Neural cell (in vitro differentiated cells): ENCODE data around the gene CLIC3. TPM values are rescaled to one million over a fixed set of nuclear protein-coding genes. Genes with fewer than 3 reads are reported as not detected.

Experiments used
- H2AFZ ChIP-seq: fragments of 200-600, 300-800 bp; sonication (generic), shearing (Covaris generic); 2 replicates; pipeline ENCODE4 v1.6.0; 2014; ENCODE audit warnings: low read depth, mild to moderate bottlenecking, antibody characterized with exemption, low read length, moderate library complexity
- H3F3A ChIP-seq: fragments of 200-600 bp; shearing (Covaris generic); 2 replicates; pipeline ENCODE4 v1.6.1; 2016; ENCODE audit warnings: mild to moderate bottlenecking, moderate library complexity, mixed read lengths, antibody characterized with exemption, low read length; ENCODE audit not compliant: insufficient read depth, poor library complexity, severe bottlenecking
- H3K27ac ChIP-seq: fragments of 200-600, 300-800 bp; sonication (generic), shearing (Covaris generic); 2 replicates; pipeline ENCODE4 v1.5.1; 2014; ENCODE audit warnings: mild to moderate bottlenecking, low read length, moderate library complexity
- H3K27me3 ChIP-seq: fragments of 300-800, 200-600 bp; sonication (generic), shearing (Covaris generic); 2 replicates; pipeline ENCODE4 v1.6.0; 2014; ENCODE audit warnings: mild to moderate bottlenecking, low read depth, low read length, moderate library complexity; ENCODE audit not compliant: insufficient read depth
- H3K36me3 ChIP-seq: fragments of 300-800, 200-600 bp; sonication (generic), shearing (Covaris generic); 2 replicates; pipeline ENCODE4 v1.5.1; 2014; ENCODE audit warnings: mild to moderate bottlenecking, antibody characterized with exemption, low read length, moderate library complexity; ENCODE audit not compliant: insufficient read depth
- H3K4me2 ChIP-seq: fragments of 300-800, 200-600 bp; sonication (generic), shearing (Covaris generic); 2 replicates; pipeline ENCODE4 v1.6.0; 2014; ENCODE audit warnings: mild to moderate bottlenecking, low read length
- H3K4me3 ChIP-seq: fragments of 300-800, 200-600 bp; sonication (generic), shearing (Covaris generic); 2 replicates; pipeline ENCODE4 v1.5.1; 2014; ENCODE audit warnings: mild to moderate bottlenecking, low read length, moderate library complexity
- H3K79me2 ChIP-seq: fragments of 200-600 bp; shearing (Covaris generic); replicated peaks from 2 replicates; pipeline ENCODE4 v1.6.0; 2014; ENCODE audit warnings: mild to moderate bottlenecking, low read length, moderate library complexity; ENCODE audit not compliant: insufficient read depth
- H3K9ac ChIP-seq: fragments of 300-800, 200-600 bp; sonication (generic), shearing (Covaris generic); 2 replicates; pipeline ENCODE4 v1.6.1; 2016; ENCODE audit warnings: mild to moderate bottlenecking, low read length, mixed read lengths
- H3K9me2 ChIP-seq: fragments of 200-600 bp; shearing (Covaris generic); 2 replicates; pipeline ENCODE4 v1.6.1; 2016; ENCODE audit warnings: mild to moderate bottlenecking, low read length, mixed read lengths; ENCODE audit not compliant: insufficient read depth
- H3K9me3 ChIP-seq: fragments of 200-600, 300-800 bp; sonication (generic), shearing (Covaris generic); 2 replicates; pipeline ENCODE4 v1.6.1; 2016; ENCODE audit warnings: mild to moderate bottlenecking, mixed run types, low read length, moderate library complexity, mixed read lengths
- H4K20me1 ChIP-seq: fragments of 200-600 bp; shearing (Covaris generic); 2 replicates; pipeline ENCODE4 v1.6.1; 2016; ENCODE audit warnings: mild to moderate bottlenecking, mixed run types; ENCODE audit not compliant: insufficient read depth
- CTCF ChIP-seq: fragments of 450-650 bp; IDR thresholded peaks from 2 replicates; pipeline ENCODE4 v1.5.1; 2014; ENCODE audit warnings: antibody characterized with exemption, mild to moderate bottlenecking, moderate library complexity; ENCODE audit not compliant: poor library complexity, severe bottlenecking
- EP300 ChIP-seq: fragments of 450-650 bp; conservative IDR thresholded peaks from 2 replicates; pipeline ENCODE4 v1.6.1; 2014; ENCODE audit warnings: antibody characterized with exemption, mild to moderate bottlenecking, moderate library complexity; ENCODE audit not compliant: poor library complexity, severe bottlenecking
- EZH2 ChIP-seq: fragments of 200-600, 300-800 bp; shearing (Covaris generic), sonication (generic); IDR thresholded peaks from 2 replicates; pipeline ENCODE4 v1.6.1; 2014; ENCODE audit warnings: antibody characterized with exemption, low read length, borderline replicate concordance, mild to moderate bottlenecking; ENCODE audit not compliant: insufficient read depth, poor library complexity, severe bottlenecking
- MXI1 ChIP-seq: fragments of 450-650 bp; conservative IDR thresholded peaks from 2 replicates; pipeline ENCODE4 v1.6.1; 2014; ENCODE audit warnings: antibody characterized with exemption, mild to moderate bottlenecking; ENCODE audit not compliant: poor library complexity, severe bottlenecking
- POLR2AphosphoS5 ChIP-seq: IDR thresholded peaks from 2 replicates; pipeline ENCODE4 v1.6.1; 2012
- RAD21 ChIP-seq: fragments of 450-650 bp; conservative IDR thresholded peaks from 2 replicates; pipeline ENCODE4 v1.6.1; 2014; ENCODE audit warnings: antibody characterized with exemption, mild to moderate bottlenecking, moderate library complexity
- REST ChIP-seq: IDR thresholded peaks from 2 replicates; pipeline ENCODE4 v1.6.1; 2012; ENCODE audit warnings: borderline replicate concordance
- SMC3 ChIP-seq: fragments of 450-650 bp; conservative IDR thresholded peaks from 2 replicates; pipeline ENCODE4 v1.6.1; 2014; ENCODE audit warnings: antibody characterized with exemption, mild to moderate bottlenecking, moderate library complexity; ENCODE audit not compliant: poor library complexity
- TAF1 ChIP-seq: IDR thresholded peaks from 2 replicates; pipeline ENCODE4 v1.6.1; 2012; ENCODE audit warnings: low read depth
- polyA plus RNA-seq: library from polyadenylated mRNA; depleted of rRNA; stranded (reverse); fragments of >200 nt; gene quantifications from 2 replicates; pipeline ENCODE4 v1.2.3, GENCODE V29; 2014

CLIC3 gene
- polyA plus RNA-seq, 1 donor from 2014 or later, result not detected

GRCh38 chr9:136945333-136946227 lies 50.8 kb downstream of the CLIC3 start:
- no peak overlapping the region for H3K9ac ChIP-seq
- H3K27me3 ChIP-seq, result no peaks in the 10 kb centered on the region
- H3K4me2 ChIP-seq, result no peak overlapping the region
- no peak overlapping the region for H2AFZ ChIP-seq
- no peak overlapping the region for H3K4me3 ChIP-seq
- no peaks in the 10 kb centered on the region for H3F3A ChIP-seq
- peaks cover 4% of the 10 kb centered on the region for H3K36me3 ChIP-seq
- H3K9me2 ChIP-seq, result no peaks in the 10 kb centered on the region
- H3K79me2 ChIP-seq, result peaks cover 8% of the 10 kb centered on the region
- TF ChIP-seq EZH2 (no peak), RAD21 (no peak), SMC3 (no peak), MXI1 (no peak), EP300 (no peak), TAF1 (no peak), CTCF (no peak), REST (no peak), POLR2AphosphoS5 (no peak)
- no peaks in the 10 kb centered on the region for H3K9me3 ChIP-seq
- H4K20me1 ChIP-seq, result no peaks in the 10 kb centered on the region
- H3K27ac ChIP-seq, result no peak overlapping the region

Other genes with a start within 250 kb of the CLIC3 start
- gene LCN6, start 248.0 kb downstream of the CLIC3 start, polyA plus RNA-seq, result not detected in 2 replicates
- gene LCN8, start 238.3 kb downstream of the CLIC3 start, polyA plus RNA-seq, result not detected in 2 replicates
- gene LCN15, start 232.1 kb downstream of the CLIC3 start, polyA plus RNA-seq, result not detected in 2 replicates
- 30.1 and 33.1 TPM in 2 replicates for gene TMEM141, start 205.2 kb downstream of the CLIC3 start, polyA plus RNA-seq
- gene CCDC183, start 200.2 kb downstream of the CLIC3 start, polyA plus RNA-seq, result 5.5 and 8.8 TPM in 2 replicates
- 46.4 and 58.8 TPM in 2 replicates for gene RABL6, start 188.6 kb downstream of the CLIC3 start, polyA plus RNA-seq
- 1.5 TPM in 2 replicates for gene AJM1, start 154.1 kb downstream of the CLIC3 start, polyA plus RNA-seq
- gene PHPT1, start 147.2 kb downstream of the CLIC3 start, polyA plus RNA-seq, result 279 and 293 TPM in 2 replicates
- gene MAMDC4, start 144.2 kb downstream of the CLIC3 start, polyA plus RNA-seq, result 13.1 and 23.6 TPM in 2 replicates
- 613 and 677 TPM in 2 replicates for gene EDF1, start 130.3 kb downstream of the CLIC3 start, polyA plus RNA-seq
- 14.6 and 21.5 TPM in 2 replicates for gene TRAF2, start 110.1 kb downstream of the CLIC3 start, polyA plus RNA-seq
- gene FBXW5, start 51.8 kb downstream of the CLIC3 start, polyA plus RNA-seq, result 138 and 148 TPM in 2 replicates
- not detected in 2 replicates for gene C8G, start 51.3 kb downstream of the CLIC3 start, polyA plus RNA-seq
- gene LCN12, start 44.3 kb downstream of the CLIC3 start, polyA plus RNA-seq, result 2.9 TPM in 1 of 2 replicates, not detected in the other
- 2.0 TPM in 1 of 2 replicates, not detected in the other for gene PTGDS, start 19.1 kb downstream of the CLIC3 start, polyA plus RNA-seq
- 0.76 TPM in 1 of 2 replicates, not detected in the other for gene LCNL1, start 13.6 kb downstream of the CLIC3 start, polyA plus RNA-seq
- gene PAXX, start 4.1 kb downstream of the CLIC3 start, polyA plus RNA-seq, result 276 and 346 TPM in 2 replicates
- 30.6 and 52.0 TPM in 2 replicates for gene ABCA2, start 31.7 kb upstream of the CLIC3 start, polyA plus RNA-seq
- gene FUT7, start 35.5 kb upstream of the CLIC3 start, polyA plus RNA-seq, result 0.56 and 0.69 TPM in 2 replicates
- 161 and 162 TPM in 2 replicates for gene NPDC1, start 49.6 kb upstream of the CLIC3 start, polyA plus RNA-seq
- not detected in 2 replicates for gene ENTPD2, start 57.5 kb upstream of the CLIC3 start, polyA plus RNA-seq
- 0.22 and 0.96 TPM in 2 replicates for gene SAPCD2, start 74.0 kb upstream of the CLIC3 start, polyA plus RNA-seq
- 0.21 and 0.36 TPM in 2 replicates for gene UAP1L1, start 80.9 kb upstream of the CLIC3 start, polyA plus RNA-seq
- 72.0 and 90.9 TPM in 2 replicates for gene MAN1B1, start 90.4 kb upstream of the CLIC3 start, polyA plus RNA-seq
- gene DPP7, start 118.2 kb upstream of the CLIC3 start, polyA plus RNA-seq, result 23.3 and 43.3 TPM in 2 replicates
- 0.58 and 0.68 TPM in 2 replicates for gene GRIN1, start 142.6 kb upstream of the CLIC3 start, polyA plus RNA-seq
- gene LRRC26, start 173.5 kb upstream of the CLIC3 start, polyA plus RNA-seq, result 2.2 and 3.2 TPM in 2 replicates
- gene TMEM210, start 175.5 kb upstream of the CLIC3 start, polyA plus RNA-seq, result not detected in 2 replicates
- 38.1 and 47.2 TPM in 2 replicates for gene ANAPC2, start 192.0 kb upstream of the CLIC3 start, polyA plus RNA-seq
- 170 and 195 TPM in 2 replicates for gene SSNA1, start 192.1 kb upstream of the CLIC3 start, polyA plus RNA-seq
- 8.1 TPM in 2 replicates for gene TPRN, start 204.2 kb upstream of the CLIC3 start, polyA plus RNA-seq
- gene TMEM203, start 209.1 kb upstream of the CLIC3 start, polyA plus RNA-seq, result 61.1 and 66.7 TPM in 2 replicates
- 8.8 and 18.2 TPM in 2 replicates for gene NDOR1, start 209.1 kb upstream of the CLIC3 start, polyA plus RNA-seq
- 1.2 and 1.5 TPM in 2 replicates for gene RNF208, start 225.7 kb upstream of the CLIC3 start, polyA plus RNA-seq
- 1.3 and 3.3 TPM in 2 replicates for gene CYSRT1, start 228.6 kb upstream of the CLIC3 start, polyA plus RNA-seq
- 0.26 TPM in 1 of 2 replicates, not detected in the other for gene RNF224, start 230.9 kb upstream of the CLIC3 start, polyA plus RNA-seq
- gene SLC34A3, start 234.3 kb upstream of the CLIC3 start, polyA plus RNA-seq, result 0.12 and 0.27 TPM in 2 replicates
- 60.3 and 68.8 TPM in 2 replicates for gene TUBB4B, start 244.7 kb upstream of the CLIC3 start, polyA plus RNA-seq